Stimulated activated naive CD4-positive, alpha-beta T cell treated with Interleukin-2 at 50 U/mL for 16 hours (primary cell): ENCODE results near the gene CTXN3.
"Not testable (repeated sequence)": the region's sequence is repeated elsewhere in the genome, so short reads cannot be mapped to it uniquely, and the experiment has no call there.

Experiments used
- DNase-seq: peaks from one replicate; lab custom pipeline; 2025; lab: John Stamatoyannopoulos, UW

Gene CTXN3

GRCh38 chr5:127650649-127651048, 1.8 kb downstream of the CTXN3 start:
- DNase-seq: no peak

- no peak for DNase-seq
Observed at GRCh38 chr5:127652952-127653611, 4.2 kb downstream of the CTXN3 start.

GRCh38 chr5:127656825-127657224, 7.9 kb downstream of the CTXN3 start:
- DNase-seq: no peak

GRCh38 chr5:127660047-127660733, 11.3 kb downstream of the CTXN3 start:
- DNase-seq: no peak

- DNase-seq: no peak
Observed at GRCh38 chr5:127664093-127664492, 15.2 kb downstream of the CTXN3 start.

GRCh38 chr5:127665641-127666040, 16.8 kb downstream of the CTXN3 start:
- no peak for DNase-seq

GRCh38 chr5:127666043-127666716, 17.3 kb downstream of the CTXN3 start:
- DNase-seq: no peak

- DNase-seq: no peak
Observed at GRCh38 chr5:127667926-127668325, 19.0 kb downstream of the CTXN3 start.

GRCh38 chr5:127671218-127671617, 22.3 kb downstream of the CTXN3 start:
- no peak for DNase-seq

GRCh38 chr5:127673117-127673800, 24.4 kb downstream of the CTXN3 start:
- no peak for DNase-seq

GRCh38 chr5:127676951-127677350, 28.1 kb downstream of the CTXN3 start:
- DNase-seq: not testable (repeated sequence)

- DNase-seq: not testable (repeated sequence)
Observed at GRCh38 chr5:127679691-127680330, 30.9 kb downstream of the CTXN3 start.

GRCh38 chr5:127680595-127680994, 31.7 kb downstream of the CTXN3 start:
- DNase-seq: no peak

GRCh38 chr5:127683008-127683407, 34.1 kb downstream of the CTXN3 start:
- DNase-seq: no peak

GRCh38 chr5:127684726-127685467, 36.0 kb downstream of the CTXN3 start:
- no peak for DNase-seq

GRCh38 chr5:127685662-127686061, 36.8 kb downstream of the CTXN3 start:
- DNase-seq: no peak

- DNase-seq: no peak
Observed at GRCh38 chr5:127686424-127686823, 37.5 kb downstream of the CTXN3 start.

- DNase-seq: no peak
Observed at GRCh38 chr5:127694518-127695171, 45.8 kb downstream of the CTXN3 start.

- DNase-seq: no peak
Observed at GRCh38 chr5:127695346-127695745, 46.5 kb downstream of the CTXN3 start.

GRCh38 chr5:127696683-127697082, 47.8 kb downstream of the CTXN3 start:
- DNase-seq: no peak
